COLO668 (cell line): ENCODE data around the gene DNAH1.

Source experiments
- DNase-seq: peaks from one replicate; lab custom pipeline; 2025; ENCODE audit not compliant: unreplicated experiment; lab: John Stamatoyannopoulos, UW

The DNAH1 gene

DNA sequence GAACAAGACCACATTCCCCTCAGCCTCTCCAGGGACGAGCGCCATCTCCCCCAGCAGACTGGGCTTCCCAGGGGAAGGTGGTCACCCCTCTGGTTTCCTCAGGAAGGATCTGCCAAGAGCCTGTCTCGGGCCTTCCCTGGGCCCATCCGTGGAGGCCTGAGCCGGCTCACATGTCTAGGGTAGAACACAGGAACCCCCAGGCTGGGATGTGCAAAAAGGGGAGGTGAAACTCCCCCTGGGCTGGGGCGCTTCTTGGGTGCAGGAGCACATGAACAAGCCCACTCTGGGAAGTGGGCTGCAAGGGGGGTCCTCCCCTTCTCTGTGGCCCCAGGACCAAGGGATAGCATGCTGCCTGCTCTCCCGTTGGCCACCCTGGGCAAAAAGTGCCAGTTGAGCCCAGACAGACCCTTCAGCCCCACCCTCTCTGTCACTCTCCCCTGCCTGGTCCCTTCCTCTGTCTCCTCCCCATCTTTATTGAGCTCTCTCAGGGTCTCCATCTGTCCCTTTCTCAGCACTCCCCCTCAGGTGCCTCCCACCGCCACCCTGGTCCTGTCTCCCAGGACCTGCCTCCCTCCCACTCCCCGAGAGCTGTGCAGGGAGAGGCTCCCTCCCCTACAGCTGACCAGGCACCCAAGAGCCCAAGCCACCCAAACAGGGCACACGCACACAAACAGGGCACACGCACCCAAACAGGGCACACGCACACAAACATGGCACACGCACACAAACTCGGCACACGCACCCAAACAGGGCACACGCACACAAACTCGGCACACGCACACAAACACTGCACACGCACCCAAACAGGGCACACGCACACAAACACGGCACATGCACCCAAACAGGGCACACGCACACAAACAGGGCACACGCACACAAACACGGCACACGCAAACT lies 127.9 kb downstream of the DNAH1 start:
- no peak for DNase-seq

- peak; percentile 75 for DNase-seq
Observed at GRCh38 chr3:52444860-52445793, 129.0 kb downstream of the DNAH1 start, which contains the start of gene SEMA3G. Gene SEMA3G, minus strand, starts transcription at chr3:52445103. Its CDS starts 76 bp downstream, at chr3:52445027.

- DNase-seq = no peak
Observed at GRCh38 chr3:52446042-52446441, 129.9 kb downstream of the DNAH1 start.

DNA sequence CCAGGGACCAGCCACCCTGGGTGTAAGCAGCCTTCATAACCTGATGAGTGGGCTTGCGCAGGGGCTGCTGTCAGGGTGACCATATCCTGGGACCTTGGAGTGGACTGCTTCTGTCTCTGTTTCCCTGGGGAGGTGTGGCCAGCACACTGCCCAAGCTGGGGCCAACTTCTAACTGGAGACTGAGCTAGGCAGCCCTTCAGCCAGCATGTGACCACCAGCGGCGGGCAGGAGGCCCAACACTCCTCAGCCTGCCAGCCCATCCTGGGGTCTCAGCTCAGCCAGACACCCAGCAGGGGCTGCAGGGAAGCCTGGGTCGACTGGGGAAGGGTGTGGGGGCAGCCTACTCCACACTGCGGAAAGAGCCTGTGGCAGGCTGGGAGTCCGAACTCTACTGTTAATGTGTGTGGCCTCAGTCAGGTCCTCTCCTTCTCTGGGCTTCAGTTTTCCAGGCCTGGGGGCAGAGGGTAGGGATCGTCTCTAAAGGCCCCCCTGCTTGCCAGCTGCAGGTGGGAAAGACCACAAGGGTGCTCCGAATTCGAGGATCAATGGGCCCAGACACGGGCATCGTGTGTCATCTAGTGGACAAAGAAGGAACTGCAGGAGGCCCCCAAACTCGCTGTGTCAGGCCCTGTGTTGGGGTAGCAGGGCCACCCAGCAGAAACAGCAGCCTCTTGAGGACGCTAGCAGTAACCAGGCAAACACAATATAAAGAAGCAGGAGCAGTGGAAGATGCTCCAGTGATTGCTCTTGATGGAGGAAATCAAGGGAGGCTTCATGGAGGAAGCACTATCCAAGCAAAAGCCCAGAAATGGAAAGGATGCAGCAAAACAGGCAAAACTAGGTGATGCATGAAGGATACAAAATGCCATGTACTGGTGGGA lies 130.8 kb downstream of the DNAH1 start:
- DNase-seq = peak; percentile 42

- DNase-seq = no peak
Observed at GRCh38 chr3:52447512-52448355, 131.6 kb downstream of the DNAH1 start.
